ENCODE measurements around the gene CDH12.

DNA sequence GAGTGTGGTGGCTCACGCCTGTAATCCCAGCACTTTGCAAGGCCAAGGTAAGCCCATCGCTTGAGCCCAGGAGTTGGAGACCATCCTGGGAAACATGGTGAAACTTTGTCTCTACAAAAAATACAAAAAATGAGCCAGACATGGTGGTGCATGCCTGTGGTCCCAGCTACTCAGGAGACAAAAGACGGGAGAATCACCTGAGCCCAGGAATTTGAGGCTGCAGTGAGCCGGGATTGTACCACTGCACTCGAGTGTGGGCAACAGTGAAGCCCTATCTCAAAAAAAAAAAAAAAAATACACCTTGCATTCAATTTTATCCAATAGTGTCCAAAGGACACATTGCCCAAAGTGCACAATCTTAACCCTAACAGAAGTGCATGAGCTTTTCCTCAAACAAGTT, 372.8 kb downstream of the CDH12 start:
- TF ChIP-seq POLR2A (IDR thresholded peaks at IDR 0.05; ENCODE audit: low read depth, low read length) (no peak), POLR2AphosphoS5 (IDR thresholded peaks at IDR 0.05; ENCODE audit: low read depth, low read length) (no peak), TAF1 (IDR thresholded peaks at IDR 0.05; ENCODE audit: low read depth, low read length) (no peak), POU2F2 (IDR thresholded peaks at IDR 0.05; ENCODE audit: low read depth, low read length) (no peak), PAX5 (IDR thresholded peaks at IDR 0.05; ENCODE audit: insufficient read depth, low read length, severe bottlenecking) (no peak)

Measured in GM12891 (cell line).